Stromal cell of bone marrow (primary cell): ENCODE results near the gene CBX7.

Experiments
- DNase-seq: peaks from one replicate; pipeline ENCODE4 v3.0.0-alpha.2; 2012; ENCODE audit warnings: low read depth

Gene CBX7

DNA sequence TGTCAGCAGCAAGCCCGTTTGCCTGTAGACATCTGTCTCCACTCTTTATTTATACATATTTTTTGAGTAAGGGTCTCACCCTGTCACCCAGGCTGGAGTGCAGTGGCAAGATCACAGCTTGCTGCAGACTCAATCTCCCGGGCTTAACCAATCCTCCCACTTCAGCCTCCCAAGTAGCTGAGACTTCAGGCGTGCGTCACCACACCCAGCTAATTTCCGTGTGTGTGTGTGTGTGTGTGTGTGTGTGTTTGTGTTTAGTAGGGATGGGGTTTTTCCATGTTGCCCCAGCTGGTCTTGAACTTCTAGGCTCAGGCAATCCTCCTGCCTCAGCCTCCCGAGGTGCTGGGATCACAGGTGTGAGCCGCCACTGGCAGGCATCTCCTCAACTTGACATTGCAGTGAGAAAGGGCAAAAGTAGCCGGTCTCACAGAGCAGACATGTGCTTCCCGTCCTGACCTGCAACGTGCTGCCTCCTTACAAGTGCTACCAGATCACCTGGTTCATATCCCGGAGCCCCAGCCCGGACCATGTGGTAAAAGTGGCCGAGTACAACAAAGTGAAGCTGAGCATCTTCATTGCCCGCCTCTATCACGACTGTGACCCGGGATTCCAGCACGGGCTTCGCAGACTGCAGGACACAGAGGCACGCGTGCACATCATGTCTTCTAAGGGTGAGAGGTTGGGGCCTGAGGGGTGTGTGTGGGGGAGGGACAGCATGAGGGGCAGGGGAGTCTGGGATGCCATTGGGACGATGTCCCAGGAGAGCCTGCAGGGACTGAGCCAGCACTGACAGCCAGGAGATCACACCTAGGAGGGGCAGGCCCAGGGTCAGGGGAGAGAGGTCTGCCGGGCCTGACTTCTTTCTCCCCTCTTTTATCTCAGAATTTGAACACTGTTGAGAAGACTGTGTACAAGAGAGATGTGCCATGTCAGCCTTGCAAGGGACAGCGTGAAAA is 61.1 kb downstream of the CBX7 start:
- no peak for DNase-seq

DNA sequence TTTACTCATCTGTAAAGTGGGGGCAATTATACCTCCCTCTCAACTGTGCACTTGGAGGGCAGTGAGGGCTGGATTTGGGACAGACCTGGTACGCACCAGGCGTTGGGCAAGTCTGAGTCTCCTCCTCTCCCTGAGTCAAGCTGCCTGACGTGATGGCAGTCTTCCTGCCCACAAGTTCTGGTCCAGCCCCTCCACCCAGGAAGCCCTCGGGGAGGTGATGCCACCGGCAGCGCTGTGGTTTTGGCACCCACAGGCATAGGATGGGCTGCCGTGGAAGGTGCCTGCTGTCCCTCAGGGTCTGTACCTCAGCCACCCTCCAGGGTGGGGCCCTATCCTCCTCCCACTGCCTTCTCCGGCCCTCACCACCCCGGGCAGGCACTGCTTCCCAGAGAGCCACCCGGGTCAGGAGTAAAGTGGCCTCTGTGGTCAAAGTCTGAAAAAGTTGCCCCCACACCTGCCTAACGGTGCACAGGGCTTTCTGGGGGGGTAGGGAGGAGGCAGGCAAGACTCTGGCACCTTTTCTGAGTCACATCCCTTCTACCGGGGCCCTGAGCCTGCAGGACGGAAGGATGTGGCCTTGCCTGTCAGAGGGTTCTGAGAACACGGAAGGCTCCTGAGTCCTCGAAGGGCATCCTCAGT is 61.9 kb downstream of the CBX7 start:
- no peak for DNase-seq

DNA sequence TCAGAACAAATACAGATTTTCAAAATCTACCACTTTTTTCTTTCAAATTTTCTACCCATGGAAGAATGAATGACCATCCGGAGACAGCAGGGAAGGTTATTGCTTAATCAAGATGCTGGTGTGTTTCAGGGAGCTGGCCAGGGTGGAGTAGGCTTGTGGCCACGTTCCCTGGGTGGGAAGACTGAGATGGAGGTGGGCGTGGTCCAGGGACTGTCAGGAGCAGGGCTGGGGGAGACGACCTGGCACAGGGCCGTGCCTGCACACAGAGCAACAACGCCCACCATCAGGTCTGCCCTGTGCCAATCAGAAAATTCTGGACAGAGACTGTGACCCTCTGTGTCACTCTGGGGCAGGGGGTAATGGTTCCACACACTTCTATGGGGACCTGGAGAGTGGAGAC is 62.6 kb downstream of the CBX7 start:
- no peak for DNase-seq

DNA sequence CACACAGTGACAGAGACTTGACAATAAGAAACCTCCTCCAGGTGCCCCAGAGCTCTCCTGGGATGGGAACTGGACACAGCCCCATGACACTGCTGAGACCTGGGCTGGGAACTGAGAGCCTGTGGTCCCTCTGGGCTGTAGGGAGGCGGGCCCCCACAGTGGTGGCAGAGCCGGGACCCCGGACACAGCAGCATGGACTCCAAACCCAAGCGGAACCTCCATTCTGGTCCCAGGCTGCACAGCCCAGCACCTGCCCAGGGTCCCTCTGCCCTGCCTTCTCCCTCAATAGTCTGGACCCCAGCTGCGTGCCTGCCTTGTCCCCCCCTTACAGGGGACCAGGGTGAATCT is 63.8 kb downstream of the CBX7 start:
- DNase-seq: no peak

DNA sequence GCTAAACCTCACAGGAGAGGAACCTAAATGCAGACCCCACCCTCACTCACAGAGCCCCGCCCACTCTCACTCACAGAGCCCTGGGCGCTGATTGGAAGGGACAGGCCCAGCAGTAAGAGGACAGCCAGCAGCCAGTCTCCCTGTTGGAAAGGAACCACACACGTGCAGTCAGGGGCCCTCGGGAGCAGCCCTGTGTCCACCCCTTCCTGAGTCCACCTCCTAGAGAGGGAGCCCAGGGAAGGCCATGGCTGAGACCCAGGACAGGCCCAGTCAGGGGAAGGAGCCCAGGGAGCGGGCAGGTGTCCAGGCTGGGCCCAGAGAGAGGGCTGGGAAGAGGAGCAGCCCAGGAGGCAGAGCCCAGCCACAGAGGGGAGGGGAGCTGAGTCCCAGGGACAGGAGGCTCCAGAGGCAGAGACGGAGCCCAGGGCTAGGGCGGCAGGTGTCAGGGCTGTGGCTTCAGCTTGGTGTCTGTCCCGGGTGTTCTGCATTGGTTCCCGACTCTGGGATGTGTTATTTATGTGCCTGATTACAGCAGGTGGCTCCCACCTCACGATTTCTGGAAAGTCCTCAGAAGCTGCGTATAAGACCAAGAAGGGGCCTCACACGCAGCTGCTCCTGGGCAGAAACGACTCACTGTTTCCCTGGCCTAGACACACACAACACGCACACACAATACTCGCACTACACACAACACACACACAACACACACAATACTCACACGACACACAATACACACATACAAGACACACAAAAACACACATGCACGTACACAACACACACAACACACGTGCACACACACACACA is 64.4 kb downstream of the CBX7 start:
- no peak for DNase-seq

DNA sequence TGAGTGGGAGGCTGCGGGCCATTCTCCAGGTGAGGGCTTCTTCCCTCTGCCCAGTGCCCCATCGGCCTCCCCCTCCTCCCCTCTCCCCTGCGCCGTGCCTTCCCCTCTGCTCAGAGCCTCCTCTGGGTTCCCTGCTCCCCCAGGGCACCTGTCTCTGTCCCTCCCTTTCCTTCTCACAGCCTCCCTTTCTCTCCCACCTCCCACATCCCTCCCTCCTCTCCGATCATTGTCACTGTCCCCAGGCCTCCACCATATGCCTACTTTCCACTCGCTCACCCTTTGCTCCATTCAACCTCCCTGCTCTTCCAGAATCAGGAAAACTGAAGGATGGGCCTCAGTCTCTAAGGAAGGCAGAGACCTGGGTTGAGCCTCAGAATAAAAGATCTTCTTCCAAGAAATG is 65.4 kb downstream of the CBX7 start:
- DNase-seq: no peak

DNA sequence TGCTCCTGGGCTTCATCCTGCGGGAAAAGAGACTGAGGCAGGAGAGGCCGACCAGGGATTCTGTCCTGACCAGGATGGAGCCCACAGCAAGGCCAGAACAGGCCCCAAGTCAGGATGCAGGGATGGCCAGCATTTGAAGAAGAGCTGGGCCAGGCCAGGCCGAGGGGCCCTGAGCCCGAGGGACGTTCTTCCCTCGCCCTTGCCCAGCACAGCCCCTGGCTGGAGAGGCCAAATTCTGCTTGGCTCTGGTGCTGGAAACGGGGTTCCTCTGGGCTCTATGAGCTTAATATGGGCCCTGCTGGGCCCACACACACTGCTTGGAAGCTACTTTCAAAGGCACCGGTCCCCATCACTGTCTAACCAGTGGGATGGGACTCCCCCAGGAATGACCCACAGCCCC is 67.8 kb downstream of the CBX7 start:
- no peak for DNase-seq

DNA sequence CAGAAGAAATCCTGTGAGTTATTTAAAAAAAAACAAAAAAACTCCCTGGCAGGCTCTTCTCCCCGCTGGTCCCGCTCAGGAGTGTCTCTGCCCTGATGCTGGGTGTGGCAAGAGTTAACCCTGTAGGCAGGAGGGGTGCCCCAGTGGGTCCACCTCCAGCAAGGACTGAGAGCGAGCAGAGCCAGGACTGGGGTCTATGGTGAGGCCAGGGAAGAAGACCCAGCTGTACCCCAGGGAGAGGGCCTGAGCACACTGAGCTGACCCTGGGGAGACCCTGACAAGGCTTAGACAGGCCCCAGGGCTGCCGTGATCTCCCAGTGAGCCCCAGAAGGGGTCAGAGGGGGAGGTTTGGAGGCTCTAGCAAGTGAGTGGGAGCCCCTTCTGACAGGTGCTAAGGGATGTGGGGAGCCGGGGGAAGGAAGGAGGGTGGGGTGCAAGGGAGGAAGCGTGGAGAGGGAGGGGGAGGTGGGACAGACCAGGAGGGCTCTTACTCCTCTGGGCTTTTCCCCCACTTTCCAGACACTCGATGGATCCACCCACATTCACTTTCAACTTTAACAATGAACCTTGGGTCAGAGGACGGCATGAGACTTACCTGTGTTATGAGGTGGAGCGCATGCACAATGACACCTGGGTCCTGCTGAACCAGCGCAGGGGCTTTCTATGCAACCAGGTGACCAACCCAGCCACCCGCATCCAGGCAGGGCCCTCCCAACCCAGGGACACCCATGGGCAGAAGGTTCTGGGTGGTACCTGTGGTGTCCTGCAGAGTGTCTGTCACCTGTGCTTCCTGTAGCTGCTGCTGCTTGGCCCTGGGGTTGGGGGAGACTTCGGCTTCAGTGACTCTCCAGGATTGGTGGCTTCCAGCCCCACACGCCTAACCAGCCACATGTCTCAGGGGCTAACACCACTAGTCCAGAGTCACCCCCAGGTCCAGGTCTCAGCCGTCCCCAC is 69.0 kb downstream of the CBX7 start:
- DNase-seq: no peak

DNA sequence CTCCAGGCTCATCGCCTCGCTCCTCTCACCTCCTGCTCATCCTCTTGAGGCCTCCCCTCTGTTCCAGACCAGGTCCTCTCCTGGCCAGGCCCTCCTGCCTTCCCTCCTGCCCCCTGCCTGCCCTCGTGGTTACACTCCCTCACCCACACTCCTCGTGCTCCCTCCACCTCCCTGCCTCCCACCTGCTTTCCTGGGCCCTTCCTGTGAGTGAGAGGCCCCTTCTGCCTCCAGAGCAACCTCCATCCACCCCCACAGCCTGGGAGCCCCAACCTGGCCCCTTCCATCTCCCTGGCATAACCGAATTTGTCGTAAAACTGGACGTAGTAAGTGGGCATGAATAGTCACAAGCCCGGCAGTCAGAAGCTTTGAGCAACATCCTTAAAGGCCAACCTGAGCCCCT is 70.9 kb downstream of the CBX7 start:
- DNase-seq: no peak

DNA sequence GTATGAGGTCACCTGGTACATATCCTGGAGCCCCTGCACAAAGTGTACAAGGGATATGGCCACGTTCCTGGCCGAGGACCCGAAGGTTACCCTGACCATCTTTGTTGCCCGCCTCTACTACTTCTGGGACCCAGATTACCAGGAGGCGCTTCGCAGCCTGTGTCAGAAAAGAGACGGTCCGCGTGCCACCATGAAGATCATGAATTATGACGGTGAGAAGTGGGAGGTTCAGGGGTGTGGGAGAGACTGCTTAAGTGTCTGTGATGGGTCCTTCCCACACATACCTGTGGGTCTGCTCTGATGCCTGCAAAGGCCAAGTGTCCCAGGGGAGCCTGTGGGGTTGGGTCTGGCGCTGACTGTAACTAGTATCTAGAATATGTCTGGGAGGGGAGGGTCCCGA is 71.5 kb downstream of the CBX7 start:
- DNase-seq: no peak
